Measurements from ENCODE around the gene TIGD1. TPM values are rescaled to one million over a fixed set of nuclear protein-coding genes. Genes with fewer than 3 reads are reported as not detected.
A peak's percentile ranks its signal among the peaks of the same experiment; 100 is the strongest.

Gene TIGD1
- total RNA-seq, 1 donor from 2014 or later = 14.6 TPM

DNA sequence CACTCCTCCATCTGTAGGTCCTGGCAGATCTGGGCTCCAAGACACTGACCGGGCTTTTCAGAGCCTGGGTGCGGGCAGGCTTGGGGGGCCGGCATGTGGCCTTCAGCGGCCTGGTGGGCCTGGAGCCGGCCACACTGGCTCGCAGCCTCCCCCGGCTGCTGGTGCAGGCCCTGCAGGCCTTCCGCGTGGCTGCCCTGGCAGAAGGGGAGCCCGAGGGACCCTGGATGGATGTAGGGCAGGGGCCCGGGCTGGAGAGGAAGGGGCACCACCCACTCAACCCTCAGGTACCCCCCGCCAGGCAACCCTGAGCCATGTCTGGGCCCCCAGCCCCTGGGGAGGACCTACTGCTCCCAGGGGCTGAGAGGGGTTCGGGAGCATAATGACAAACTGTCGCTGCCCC, 25.2 kb downstream of the TIGD1 start:
- Histone ChIP-seq H3K9me3 (ENCODE audit: low read depth) (no peaks in the 10 kb centered on the region), H4K20me1 (ENCODE audit: low read depth) (peaks cover 19% of the 10 kb centered on the region), H2AFZ (replicated peaks) (no peak overlapping the region), H3K27ac (no peak overlapping the region), H3K36me3 (no peaks in the 10 kb centered on the region), H3K4me2 (peak overlapping the region; percentile 21), H3K4me1 (peaks cover 20% of the 10 kb centered on the region), H3K79me2 (ENCODE audit: low read depth) (no peaks in the 10 kb centered on the region), H3K9ac (no peak overlapping the region), H3F3A (ENCODE audit: low read depth) (peaks cover 2% of the 10 kb centered on the region), H3K27me3 (peaks cover 59% of the 10 kb centered on the region), H3K4me3 (no peak overlapping the region)
- Mint-ChIP-seq H3K9me3 (no peaks in the 10 kb centered on the region), H3K4me3 (no peak overlapping the region), H3K27ac (no peak overlapping the region), H3K36me3 (no peaks in the 10 kb centered on the region), H3K27me3 (ENCODE audit: insufficient read depth, low read depth) (peaks cover 28% of the 10 kb centered on the region), H3K4me1 (peaks cover 7% of the 10 kb centered on the region)
- DNase-seq (ENCODE audit: low spot score) = no peak
- TF ChIP-seq EZH2phosphoT487 (IDR thresholded peaks at IDR 0.05) (no peak), EZH2 (IDR thresholded peaks at IDR 0.05) (no peak)
- TF ChIP-seq, protein P1, sequence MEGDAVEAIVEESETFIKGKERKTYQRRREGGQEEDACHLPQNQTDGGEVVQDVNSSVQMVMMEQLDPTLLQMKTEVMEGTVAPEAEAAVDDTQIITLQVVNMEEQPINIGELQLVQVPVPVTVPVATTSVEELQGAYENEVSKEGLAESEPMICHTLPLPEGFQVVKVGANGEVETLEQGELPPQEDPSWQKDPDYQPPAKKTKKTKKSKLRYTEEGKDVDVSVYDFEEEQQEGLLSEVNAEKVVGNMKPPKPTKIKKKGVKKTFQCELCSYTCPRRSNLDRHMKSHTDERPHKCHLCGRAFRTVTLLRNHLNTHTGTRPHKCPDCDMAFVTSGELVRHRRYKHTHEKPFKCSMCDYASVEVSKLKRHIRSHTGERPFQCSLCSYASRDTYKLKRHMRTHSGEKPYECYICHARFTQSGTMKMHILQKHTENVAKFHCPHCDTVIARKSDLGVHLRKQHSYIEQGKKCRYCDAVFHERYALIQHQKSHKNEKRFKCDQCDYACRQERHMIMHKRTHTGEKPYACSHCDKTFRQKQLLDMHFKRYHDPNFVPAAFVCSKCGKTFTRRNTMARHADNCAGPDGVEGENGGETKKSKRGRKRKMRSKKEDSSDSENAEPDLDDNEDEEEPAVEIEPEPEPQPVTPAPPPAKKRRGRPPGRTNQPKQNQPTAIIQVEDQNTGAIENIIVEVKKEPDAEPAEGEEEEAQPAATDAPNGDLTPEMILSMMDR (IDR thresholded peaks at IDR 0.05) = no peak

DNA sequence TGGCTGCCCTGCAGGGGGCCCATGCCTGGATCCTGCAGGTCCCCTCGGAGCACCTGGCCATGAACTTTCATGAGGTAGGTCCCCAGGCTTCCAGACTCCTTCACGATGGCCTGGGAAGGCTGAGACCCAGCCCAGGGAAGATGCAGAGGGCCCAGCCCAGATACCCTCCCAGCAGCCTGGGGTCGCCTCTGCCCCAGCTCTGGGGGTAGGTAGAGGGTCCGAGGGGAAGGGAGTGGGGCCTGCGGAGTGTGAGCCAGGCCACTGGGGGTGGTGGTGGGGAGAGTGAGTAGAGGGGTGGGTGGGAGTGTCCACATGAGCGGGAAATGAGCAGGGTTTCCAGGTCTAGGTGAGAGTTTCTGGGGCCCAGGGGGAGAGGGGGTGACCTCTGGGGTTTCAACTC, 25.6 kb downstream of the TIGD1 start:
- Histone ChIP-seq H3K4me3 (no peak overlapping the region), H4K20me1 (ENCODE audit: low read depth) (peaks cover 19% of the 10 kb centered on the region), H3F3A (ENCODE audit: low read depth) (peaks cover 2% of the 10 kb centered on the region), H3K36me3 (no peaks in the 10 kb centered on the region), H3K9me3 (ENCODE audit: low read depth) (no peaks in the 10 kb centered on the region), H3K4me1 (peaks cover 20% of the 10 kb centered on the region), H3K79me2 (ENCODE audit: low read depth) (no peaks in the 10 kb centered on the region), H3K4me2 (no peak overlapping the region), H2AFZ (replicated peaks) (no peak overlapping the region), H3K27me3 (peaks cover 61% of the 10 kb centered on the region), H3K9ac (no peak overlapping the region), H3K27ac (no peak overlapping the region)
- peaks cover 30% of the 10 kb centered on the region for H3K27me3 Mint-ChIP-seq (ENCODE audit: insufficient read depth, low read depth)
- no peak overlapping the region for H3K27ac Mint-ChIP-seq
- H3K9me3 Mint-ChIP-seq = no peaks in the 10 kb centered on the region
- peak overlapping the region; percentile 78 for H3K4me3 Mint-ChIP-seq
- H3K36me3 Mint-ChIP-seq = no peaks in the 10 kb centered on the region
- H3K4me1 Mint-ChIP-seq = peaks cover 7% of the 10 kb centered on the region
- TF ChIP-seq, protein P1 (IDR thresholded peaks at IDR 0.05) = no peak
- no peak for TF ChIP-seq EZH2 (IDR thresholded peaks at IDR 0.05)
- TF ChIP-seq EZH2phosphoT487 (IDR thresholded peaks at IDR 0.05) = no peak
- no peak for DNase-seq (ENCODE audit: low spot score)

DNA sequence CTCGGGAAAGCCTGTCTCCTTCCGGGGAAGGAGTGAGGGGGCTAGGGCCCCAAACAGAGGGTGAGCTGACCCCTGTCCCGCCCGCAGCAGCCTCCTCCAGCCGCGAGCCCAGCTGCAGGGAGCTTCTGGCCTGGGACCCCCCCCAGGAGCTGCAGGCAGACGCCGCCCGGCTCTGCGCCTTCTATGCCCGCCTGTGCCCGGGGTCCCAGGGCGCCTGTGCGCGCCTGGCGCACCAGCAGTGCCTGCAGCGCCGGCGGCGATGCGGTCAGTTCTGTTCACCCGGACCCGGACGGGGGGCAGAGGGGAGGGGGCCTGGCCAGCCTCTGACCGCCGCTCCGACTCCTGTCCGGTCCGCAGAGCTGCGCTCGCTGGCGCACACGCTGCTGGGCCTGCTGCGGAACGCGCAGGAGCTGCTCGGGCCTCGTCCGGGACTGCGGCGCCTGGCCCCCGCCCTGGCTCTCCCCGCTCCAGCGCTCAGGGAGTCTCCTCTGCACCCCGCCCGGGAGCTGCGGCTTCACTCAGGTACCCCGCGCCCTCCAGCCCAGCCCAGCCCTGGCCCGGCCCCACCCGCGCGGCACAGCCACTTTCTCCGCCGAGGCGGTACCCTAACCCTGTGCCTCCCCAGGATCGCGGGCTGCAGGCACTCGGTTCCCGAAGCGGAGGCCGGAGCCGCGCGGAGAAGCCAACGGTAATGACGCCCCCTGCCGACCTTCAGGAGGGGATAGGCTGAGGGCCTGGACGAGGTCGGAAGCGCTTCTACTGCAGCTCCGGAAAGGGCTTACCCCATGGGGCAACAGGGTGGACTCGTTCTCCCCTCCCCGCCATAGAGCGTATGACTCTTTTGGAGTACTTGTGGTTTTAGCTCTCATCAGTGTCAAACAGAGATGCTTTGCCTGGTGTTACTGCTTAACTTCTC, 26.4 kb downstream of the TIGD1 start:
- no peak overlapping the region for H3K9ac ChIP-seq
- no peaks in the 10 kb centered on the region for H3K79me2 ChIP-seq (ENCODE audit: low read depth)
- peaks cover 20% of the 10 kb centered on the region for H3K4me1 ChIP-seq
- Mint-ChIP-seq H3K27ac (no peak overlapping the region), H3K4me1 (peaks cover 12% of the 10 kb centered on the region), H3K4me3 (peak overlapping the region; percentile 78), H3K27me3 (ENCODE audit: insufficient read depth, low read depth) (peaks cover 35% of the 10 kb centered on the region), H3K9me3 (no peaks in the 10 kb centered on the region), H3K36me3 (no peaks in the 10 kb centered on the region)
- no peaks in the 10 kb centered on the region for H3K36me3 ChIP-seq
- H3K27ac ChIP-seq = no peak overlapping the region
- H2AFZ ChIP-seq (replicated peaks) = peak overlapping the region; percentile 94
- peaks cover 2% of the 10 kb centered on the region for H3F3A ChIP-seq (ENCODE audit: low read depth)
- no peaks in the 10 kb centered on the region for H3K9me3 ChIP-seq (ENCODE audit: low read depth)
- H3K4me3 ChIP-seq = peak overlapping the region; percentile 56
- peaks cover 69% of the 10 kb centered on the region for H3K27me3 ChIP-seq
- peak; percentile 70 for TF ChIP-seq EZH2phosphoT487 (IDR thresholded peaks at IDR 0.05)
- TF ChIP-seq, protein P1 (IDR thresholded peaks at IDR 0.05) = peak; percentile 67
- peak; percentile 91 for TF ChIP-seq EZH2 (IDR thresholded peaks at IDR 0.05)
- peak overlapping the region; percentile 93 for H3K4me2 ChIP-seq
- H4K20me1 ChIP-seq (ENCODE audit: low read depth) = peaks cover 19% of the 10 kb centered on the region
- peak; percentile 92 for DNase-seq (ENCODE audit: low spot score)
